Activated CD4-positive, alpha-beta T cell treated with anti-CD3 and anti-CD28 coated beads, Interleukin-2, amount 10 ng/mL, durations not matched to agents 24 days and 14 days (primary cell): ENCODE results near the gene MAPK8IP3. TPM values are rescaled to one million over a fixed set of nuclear protein-coding genes. Genes with fewer than 3 reads are reported as not detected.

ENCODE experiments used
- DNase-seq: peaks from one replicate; pipeline ENCODE4 v3.0.0; 2022
- H3K27ac Mint-ChIP-seq: one replicate; pipeline ENCODE4 v1.8.0; 2022; ENCODE audit warnings: mild to moderate bottlenecking, mixed read lengths
- H3K27me3 Mint-ChIP-seq: one replicate; pipeline ENCODE4 v1.8.0; 2022; ENCODE audit warnings: mixed read lengths
- H3K36me3 Mint-ChIP-seq: one replicate; pipeline ENCODE4 v1.8.0; 2022; ENCODE audit warnings: low read depth, mild to moderate bottlenecking, mixed read lengths
- H3K4me1 Mint-ChIP-seq: one replicate; pipeline ENCODE4 v1.8.0; 2021; ENCODE audit warnings: mixed read lengths
- H3K4me3 Mint-ChIP-seq: one replicate; pipeline ENCODE4 v1.8.0; 2022; ENCODE audit warnings: mild to moderate bottlenecking, moderate library complexity, mixed read lengths
- H3K9me3 Mint-ChIP-seq: one replicate; pipeline ENCODE4 v1.8.0; 2021; ENCODE audit warnings: mixed read lengths
- intact Hi-C: fragments of 100-400 bp; cut with micrococcal nuclease; formaldehyde crosslinking; loops from one replicate; pipeline ENCODE4 v1.15.1; 2023
- total RNA-seq: library from RNA; stranded (reverse); gene quantifications from 2 replicates; pipeline ENCODE4 v1.2.3, GENCODE V29; 2022

MAPK8IP3 gene
- total RNA-seq, 1 donor from 2014 or later = 80.2 TPM

DNA sequence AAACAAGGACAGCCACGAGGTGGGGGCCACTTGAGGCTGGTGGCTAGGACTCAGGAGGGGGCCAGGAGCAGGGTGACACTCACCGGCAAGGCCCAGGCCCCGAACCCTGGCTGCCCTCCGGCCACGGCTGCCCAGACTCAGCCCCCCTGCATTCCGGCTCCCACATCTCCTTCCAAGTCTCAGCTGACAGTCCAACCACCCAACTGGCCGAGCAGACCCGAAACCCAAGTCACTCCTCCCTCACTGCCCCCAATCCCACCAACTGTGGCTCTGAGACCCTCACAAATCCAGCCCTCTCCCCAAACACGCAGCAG, 111.2 kb downstream of the MAPK8IP3 start:
- peaks cover 11% of the 10 kb centered on the region for H3K36me3 Mint-ChIP-seq
- H3K9me3 Mint-ChIP-seq = no peaks in the 10 kb centered on the region
- no peaks in the 10 kb centered on the region for H3K27me3 Mint-ChIP-seq
- peaks cover 4% of the 10 kb centered on the region for H3K4me1 Mint-ChIP-seq
- DNase-seq = no peak
- H3K27ac Mint-ChIP-seq = no peak overlapping the region
- H3K4me3 Mint-ChIP-seq = no peak overlapping the region
- intact Hi-C loops = no loop called here

DNA sequence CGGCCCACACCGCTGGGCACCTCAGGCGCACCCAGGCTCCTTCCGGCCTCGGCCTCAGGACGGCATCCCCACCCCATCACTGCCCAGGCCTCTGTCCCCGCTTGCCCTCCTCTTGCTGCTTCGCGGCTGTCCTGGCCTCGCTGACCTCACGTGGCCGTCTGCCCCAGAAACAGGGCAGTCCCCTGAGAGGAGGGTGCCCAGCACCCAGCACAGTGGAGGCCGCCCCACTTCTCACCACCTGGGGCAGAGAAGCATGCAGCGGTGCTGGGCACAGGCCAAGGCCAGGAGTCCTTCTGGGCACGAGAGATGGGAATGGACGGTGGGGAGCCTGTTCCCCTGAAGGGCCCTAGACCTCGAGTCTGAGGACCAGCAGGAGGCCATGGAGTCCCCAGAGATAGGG, 111.7 kb downstream of the MAPK8IP3 start:
- intact Hi-C loops = no loop called here
- no peak for DNase-seq
- Mint-ChIP-seq H3K4me1 (peaks cover 4% of the 10 kb centered on the region), H3K36me3 (peaks cover 11% of the 10 kb centered on the region), H3K27ac (no peak overlapping the region), H3K9me3 (no peaks in the 10 kb centered on the region), H3K27me3 (no peaks in the 10 kb centered on the region), H3K4me3 (no peak overlapping the region)

DNA sequence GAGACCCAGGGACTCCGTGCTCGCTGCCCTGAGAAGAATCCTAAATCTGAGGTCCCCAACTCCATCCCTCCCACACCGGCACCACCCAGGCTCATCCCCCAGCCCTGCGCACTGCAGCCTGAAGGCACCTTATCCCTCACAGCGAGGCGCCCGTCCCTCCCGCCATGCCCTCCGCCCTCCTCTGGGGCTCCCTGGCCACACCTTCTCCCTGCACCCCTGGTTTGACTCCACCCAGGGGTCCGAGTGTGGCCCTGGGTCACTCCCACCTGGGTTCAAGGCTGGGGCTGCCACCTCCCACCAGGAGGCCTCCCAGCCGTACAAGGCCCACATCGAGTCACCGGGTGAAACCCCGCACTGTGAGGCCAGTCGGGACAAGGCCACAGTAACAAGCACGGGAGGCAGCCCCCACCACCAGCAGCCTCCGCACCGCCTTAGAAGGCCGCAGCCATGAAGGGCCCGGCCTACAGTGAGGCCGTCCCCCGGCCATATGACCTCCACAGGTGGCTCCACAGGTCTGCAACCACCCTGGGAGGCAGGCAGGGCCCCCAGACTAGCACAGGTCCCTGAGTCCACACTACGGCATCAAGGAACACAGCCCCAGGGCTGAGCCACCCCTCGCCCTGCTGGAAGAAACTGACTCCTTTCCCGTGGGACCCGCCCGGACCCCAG, 112.3 kb downstream of the MAPK8IP3 start:
- Mint-ChIP-seq H3K27ac (no peak overlapping the region), H3K36me3 (peaks cover 11% of the 10 kb centered on the region), H3K27me3 (no peaks in the 10 kb centered on the region), H3K4me3 (no peak overlapping the region), H3K9me3 (no peaks in the 10 kb centered on the region), H3K4me1 (no peaks in the 10 kb centered on the region)
- no peak for DNase-seq
- intact Hi-C loops = no loop called here

DNA sequence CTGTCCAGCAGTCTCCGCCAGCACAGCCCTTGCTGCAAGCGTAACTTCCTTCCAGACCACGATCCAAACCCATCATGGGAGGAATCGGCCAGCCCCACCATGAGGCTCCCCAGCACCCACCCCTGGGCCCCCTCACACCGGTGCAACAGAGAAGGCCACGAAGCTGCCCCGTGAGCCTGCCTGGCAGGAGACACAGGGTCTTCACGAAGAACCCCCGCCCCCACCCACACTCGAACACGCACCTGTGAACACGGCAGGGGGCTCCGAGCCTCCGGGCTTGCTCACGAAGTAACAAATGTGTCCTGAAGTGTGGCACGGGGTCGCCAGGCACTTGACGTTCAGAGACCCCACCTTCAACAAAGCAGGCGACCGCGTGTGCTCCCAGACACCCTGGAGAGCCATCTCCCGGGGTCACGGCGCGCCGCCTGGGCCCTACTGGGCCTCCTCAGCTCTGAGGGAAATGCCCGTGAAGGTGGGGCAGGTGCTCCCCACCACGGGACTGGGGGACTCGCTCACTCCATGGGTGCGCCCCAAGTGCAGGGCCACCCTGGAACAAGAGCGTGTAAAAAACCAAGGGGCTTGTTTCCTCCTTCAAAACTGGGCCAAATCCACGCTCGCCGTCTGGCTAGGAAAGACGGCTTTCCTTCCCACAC, 113.0 kb downstream of the MAPK8IP3 start:
- Mint-ChIP-seq H3K27ac (no peak overlapping the region), H3K4me3 (no peak overlapping the region), H3K36me3 (peaks cover 9% of the 10 kb centered on the region), H3K4me1 (peaks cover 3% of the 10 kb centered on the region), H3K27me3 (no peaks in the 10 kb centered on the region), H3K9me3 (no peaks in the 10 kb centered on the region)
- intact Hi-C loops = no loop called here
- no peak for DNase-seq

DNA sequence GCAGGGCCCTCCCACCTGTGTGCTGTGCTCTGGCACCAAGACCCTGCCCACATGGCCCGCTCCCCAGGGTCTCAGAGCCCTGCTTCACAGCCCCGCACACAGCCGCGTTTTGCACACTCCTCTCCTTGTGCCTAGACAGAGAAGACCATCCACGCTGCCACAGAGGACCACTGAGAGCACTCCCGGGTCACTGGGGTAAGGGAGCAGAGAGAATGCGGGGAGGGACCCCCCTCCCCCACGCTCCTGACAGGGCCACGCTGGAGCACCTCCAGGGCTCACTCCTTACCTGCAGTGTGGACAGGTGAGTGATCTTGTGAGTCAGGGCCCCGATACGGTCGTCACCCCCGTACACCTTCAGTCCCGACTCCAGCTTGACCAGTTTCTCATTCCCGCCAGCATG, 113.6 kb downstream of the MAPK8IP3 start:
- intact Hi-C loops = no loop called here
- Mint-ChIP-seq H3K27me3 (no peaks in the 10 kb centered on the region), H3K9me3 (no peaks in the 10 kb centered on the region), H3K36me3 (peaks cover 9% of the 10 kb centered on the region), H3K27ac (no peak overlapping the region), H3K4me3 (no peak overlapping the region), H3K4me1 (peaks cover 5% of the 10 kb centered on the region)
- DNase-seq = no peak

Other genes with a start within 250 kb of the MAPK8IP3 start
- 56.5 and 58.0 TPM in 2 replicates for gene CLCN7, start 231.2 kb upstream of the MAPK8IP3 start, total RNA-seq
- not detected in 2 replicates for gene PTX4, start 217.3 kb upstream of the MAPK8IP3 start, total RNA-seq
- 91.4 and 101 TPM in 2 replicates for gene TELO2, start 212.8 kb upstream of the MAPK8IP3 start, total RNA-seq
- 19.9 and 20.8 TPM in 2 replicates for gene TMEM204, start 172.5 kb upstream of the MAPK8IP3 start, total RNA-seq
- gene IFT140, start 94.1 kb upstream of the MAPK8IP3 start, total RNA-seq = 9.8 and 11.6 TPM in 2 replicates
- 34.9 and 36.7 TPM in 2 replicates for gene CRAMP1, start 93.8 kb upstream of the MAPK8IP3 start, total RNA-seq
- gene JPT2, start 27.9 kb upstream of the MAPK8IP3 start, total RNA-seq = 119 and 120 TPM in 2 replicates
- 46.3 and 50.0 TPM in 2 replicates for gene NME3, start 65.3 kb downstream of the MAPK8IP3 start, total RNA-seq
- gene EME2, start 66.6 kb downstream of the MAPK8IP3 start, total RNA-seq = 28.2 and 30.0 TPM in 2 replicates
- gene MRPS34, start 66.9 kb downstream of the MAPK8IP3 start, total RNA-seq = 201 and 207 TPM in 2 replicates
- gene SPSB3, start 76.4 kb downstream of the MAPK8IP3 start, total RNA-seq = 24.6 and 24.9 TPM in 2 replicates
- gene NUBP2, start 76.8 kb downstream of the MAPK8IP3 start, total RNA-seq = 77.4 and 81.1 TPM in 2 replicates
- 0.12 TPM in 1 of 2 replicates, not detected in the other for gene IGFALS, start 87.5 kb downstream of the MAPK8IP3 start, total RNA-seq
- gene HAGH, start 120.6 kb downstream of the MAPK8IP3 start, total RNA-seq = 50.3 and 57.7 TPM in 2 replicates
- gene FAHD1, start 121.0 kb downstream of the MAPK8IP3 start, total RNA-seq = 20.2 and 21.7 TPM in 2 replicates
- not detected in 2 replicates for gene MEIOB, start 166.0 kb downstream of the MAPK8IP3 start, total RNA-seq
- gene HS3ST6, start 212.2 kb downstream of the MAPK8IP3 start, total RNA-seq = not detected in 2 replicates
- 22.8 and 23.0 TPM in 2 replicates for gene MSRB1, start 237.0 kb downstream of the MAPK8IP3 start, total RNA-seq
- gene RPL3L, start 248.5 kb downstream of the MAPK8IP3 start, total RNA-seq = 1.0 TPM in 1 of 2 replicates, not detected in the other